IPS-15b (cell line): ENCODE measurements around the gene DCAF6.

Experiments
- H3K27me3 ChIP-seq: one replicate; pipeline ENCODE4 v1.6.1; 2013; ENCODE audit warnings: low read length; ENCODE audit not compliant: control insufficient read depth, insufficient read depth
- H3K36me3 ChIP-seq: one replicate; pipeline ENCODE4 v1.6.1; 2013; ENCODE audit warnings: low read length; ENCODE audit not compliant: control insufficient read depth, insufficient read depth
- H3K4me1 ChIP-seq: one replicate; pipeline ENCODE4 v1.6.1; 2013; ENCODE audit warnings: mild to moderate bottlenecking, low read length; ENCODE audit not compliant: control insufficient read depth, insufficient read depth
- H3K4me3 ChIP-seq: one replicate; pipeline ENCODE4 v1.5.1; 2013; ENCODE audit warnings: low read depth, low read length
- H3K9ac ChIP-seq: one replicate; pipeline ENCODE4 v1.6.1; 2013; ENCODE audit warnings: low read depth, mild to moderate bottlenecking, low read length
- H3K9me3 ChIP-seq: one replicate; pipeline ENCODE4 v1.6.1; 2013; ENCODE audit warnings: mild to moderate bottlenecking, low read length; ENCODE audit not compliant: control insufficient read depth, insufficient read depth

DCAF6 gene

DNA sequence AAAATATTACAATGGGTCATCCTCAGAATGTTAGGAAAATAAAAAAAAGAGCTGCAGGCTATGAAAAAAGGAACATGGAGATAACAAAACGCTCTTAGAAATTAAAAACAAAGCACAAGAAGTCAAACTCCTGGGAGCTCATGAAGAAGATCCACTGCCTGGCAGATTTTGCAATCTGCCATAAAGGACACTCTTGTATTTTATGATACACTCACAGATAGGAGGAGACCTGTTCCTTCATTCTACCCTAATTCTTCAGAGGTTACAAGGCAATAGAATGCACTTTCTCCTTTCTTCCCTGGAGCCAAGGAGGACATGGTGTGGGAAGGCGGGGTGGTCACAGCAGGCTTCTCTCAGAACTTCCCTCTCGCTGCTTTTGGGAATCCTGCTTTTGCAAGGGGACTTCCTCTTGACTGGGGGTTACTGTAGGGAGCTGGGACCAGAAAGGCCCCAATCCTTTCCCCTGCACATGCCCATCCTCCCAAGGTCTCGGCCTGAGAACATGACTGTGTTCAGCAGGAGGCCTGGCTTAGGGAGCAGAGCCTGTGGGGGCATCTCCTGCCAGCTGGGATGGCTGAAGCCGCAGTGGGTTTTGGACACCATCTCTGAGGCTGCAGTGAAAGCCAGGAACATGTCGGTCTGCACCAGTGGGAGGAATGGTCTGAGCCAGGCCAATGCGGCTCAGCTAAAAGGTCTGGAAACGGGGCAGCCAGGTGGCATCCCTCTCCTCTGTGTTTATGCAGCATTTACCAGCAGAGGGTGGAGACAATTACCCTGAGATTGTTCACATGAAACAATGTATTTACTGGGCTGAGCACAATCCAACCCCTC, 155.5 kb downstream of the DCAF6 start:
- H3K4me1 ChIP-seq = peaks cover 2% of the 10 kb centered on the region
- no peaks in the 10 kb centered on the region for H3K9me3 ChIP-seq
- no peaks in the 10 kb centered on the region for H3K27me3 ChIP-seq
- no peak overlapping the region for H3K4me3 ChIP-seq
- H3K36me3 ChIP-seq = peaks cover 2% of the 10 kb centered on the region
- H3K9ac ChIP-seq = no peak overlapping the region

DNA sequence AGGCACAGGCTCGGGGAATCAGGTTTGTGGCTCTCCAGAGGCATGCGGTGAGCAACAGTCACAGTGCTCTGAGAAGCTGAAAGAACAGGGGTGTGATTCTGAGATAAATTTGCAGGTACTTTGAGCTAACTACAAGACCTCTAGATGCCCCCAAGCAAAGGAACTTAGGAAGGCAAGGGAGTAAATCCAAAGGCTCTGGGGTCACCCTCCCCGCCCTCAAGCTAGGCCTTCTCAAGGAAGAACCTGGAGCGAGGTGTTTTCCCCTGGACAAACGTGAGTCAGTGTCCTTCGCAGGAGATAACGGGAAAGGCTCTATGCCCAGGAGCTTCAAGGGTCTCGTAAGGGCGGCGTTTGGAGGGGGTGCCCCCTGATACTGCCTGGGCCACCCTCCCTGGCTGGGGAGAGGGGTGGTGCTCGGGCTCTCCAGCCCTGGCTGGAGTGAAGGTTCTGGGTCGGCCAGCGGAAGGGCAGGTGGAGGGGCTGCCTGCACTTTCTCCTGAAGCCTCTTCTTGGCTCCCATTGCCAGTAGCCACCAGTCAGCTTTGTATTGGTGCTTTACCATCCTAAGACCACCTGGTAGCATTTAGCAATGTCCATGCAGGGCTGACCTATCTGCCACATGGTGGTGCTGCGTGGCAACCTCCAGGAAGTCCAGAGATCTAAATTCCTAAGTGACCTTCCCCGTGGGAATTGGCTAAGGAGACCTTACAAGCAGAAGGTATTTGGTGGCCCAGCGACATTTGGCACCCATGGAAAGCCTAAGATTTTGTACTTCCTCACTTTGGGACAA, 156.3 kb downstream of the DCAF6 start:
- no peaks in the 10 kb centered on the region for H3K9me3 ChIP-seq
- H3K9ac ChIP-seq = no peak overlapping the region
- H3K4me1 ChIP-seq = peaks cover 2% of the 10 kb centered on the region
- no peak overlapping the region for H3K4me3 ChIP-seq
- H3K27me3 ChIP-seq = no peaks in the 10 kb centered on the region
- H3K36me3 ChIP-seq = peaks cover 2% of the 10 kb centered on the region

DNA sequence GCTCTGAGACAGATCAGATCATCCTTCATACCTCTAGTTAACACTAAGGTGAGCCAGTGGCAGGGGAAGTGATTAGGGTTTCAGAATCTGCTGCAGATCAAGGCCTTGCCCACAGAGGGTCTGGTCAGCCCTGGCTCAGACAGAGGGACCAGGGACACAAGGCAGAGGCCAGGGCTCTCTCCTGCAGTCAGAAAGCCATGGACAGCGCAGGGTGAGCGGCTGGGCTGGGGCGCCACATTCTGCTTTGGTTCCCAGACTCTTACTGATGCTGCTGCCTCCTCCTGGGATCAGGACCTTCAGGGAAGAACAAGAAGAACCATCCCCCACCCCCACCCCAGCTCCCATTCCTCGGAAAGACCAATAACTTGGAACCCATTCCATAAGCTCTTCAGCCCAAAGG, 157.1 kb downstream of the DCAF6 start:
- Histone ChIP-seq H3K9ac (no peak overlapping the region), H3K27me3 (no peaks in the 10 kb centered on the region), H3K4me1 (peaks cover 2% of the 10 kb centered on the region), H3K36me3 (peaks cover 2% of the 10 kb centered on the region), H3K4me3 (no peak overlapping the region), H3K9me3 (no peaks in the 10 kb centered on the region)

DNA sequence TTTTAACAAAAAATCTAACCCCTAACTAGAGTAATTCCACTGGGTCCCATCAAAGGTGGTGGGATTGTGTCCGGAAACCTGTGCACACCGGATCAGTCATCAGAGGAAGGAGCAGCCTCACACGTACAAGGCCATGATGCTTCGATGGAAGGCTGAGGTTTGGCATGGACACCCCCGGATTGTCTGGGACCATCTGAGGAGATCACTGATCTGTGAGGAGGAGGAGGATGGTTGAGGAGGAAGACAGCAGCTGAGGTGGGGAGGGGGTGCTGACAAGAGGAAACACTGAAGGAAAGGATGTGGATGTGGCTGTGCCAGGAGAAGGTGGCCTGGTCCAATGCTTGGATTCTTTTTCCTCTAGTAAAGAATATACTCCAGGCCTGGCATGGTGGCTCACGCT, 159.0 kb downstream of the DCAF6 start:
- no peak overlapping the region for H3K9ac ChIP-seq
- no peak overlapping the region for H3K4me3 ChIP-seq
- H3K4me1 ChIP-seq = peaks cover 2% of the 10 kb centered on the region
- H3K36me3 ChIP-seq = peaks cover 2% of the 10 kb centered on the region
- H3K27me3 ChIP-seq = no peaks in the 10 kb centered on the region
- H3K9me3 ChIP-seq = no peaks in the 10 kb centered on the region

DNA sequence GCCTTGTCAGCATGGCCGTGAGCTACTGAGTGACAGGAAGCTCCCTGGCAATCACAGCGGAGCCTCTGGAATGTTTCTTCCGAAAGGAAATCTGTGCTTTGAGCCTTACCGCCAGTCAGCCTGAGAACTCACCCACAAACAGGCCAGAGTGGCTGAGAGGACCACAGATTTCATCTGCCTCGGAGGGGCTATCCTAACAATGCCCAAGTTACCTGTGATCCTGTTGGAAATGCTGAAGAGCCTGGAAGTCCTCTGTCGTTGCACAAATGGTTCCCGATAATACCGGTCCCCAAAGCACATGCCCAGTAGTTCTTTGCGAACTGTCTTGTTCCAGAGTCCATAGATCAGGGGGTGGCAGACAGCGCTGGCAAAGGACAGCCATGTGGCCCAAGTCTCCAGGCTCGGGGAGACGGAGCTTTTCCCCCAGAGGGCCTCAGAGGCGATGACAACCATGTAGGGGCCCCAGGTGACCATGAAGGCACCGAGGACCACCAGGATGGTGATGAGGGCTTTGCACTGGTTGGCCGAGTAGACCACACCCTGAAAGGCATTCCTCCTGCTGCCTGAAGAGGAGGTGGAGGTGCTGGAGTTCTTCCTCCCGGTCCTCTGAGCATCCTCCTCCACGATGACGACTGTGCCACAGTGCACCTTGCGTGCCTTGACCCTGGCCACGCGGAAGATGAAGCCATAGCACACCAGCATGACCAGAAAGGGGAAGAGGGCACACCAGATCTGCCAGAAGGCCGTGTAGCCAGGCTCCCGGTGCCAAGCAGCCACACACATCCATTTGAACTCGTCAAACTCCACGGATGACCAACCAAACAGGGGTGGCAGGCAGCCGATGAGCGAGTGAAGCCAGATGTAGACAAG, 160.0 kb downstream of the DCAF6 start:
- peaks cover 2% of the 10 kb centered on the region for H3K4me1 ChIP-seq
- no peaks in the 10 kb centered on the region for H3K9me3 ChIP-seq
- H3K36me3 ChIP-seq = peaks cover 2% of the 10 kb centered on the region
- no peaks in the 10 kb centered on the region for H3K27me3 ChIP-seq
- H3K4me3 ChIP-seq = no peak overlapping the region
- H3K9ac ChIP-seq = no peak overlapping the region

DNA sequence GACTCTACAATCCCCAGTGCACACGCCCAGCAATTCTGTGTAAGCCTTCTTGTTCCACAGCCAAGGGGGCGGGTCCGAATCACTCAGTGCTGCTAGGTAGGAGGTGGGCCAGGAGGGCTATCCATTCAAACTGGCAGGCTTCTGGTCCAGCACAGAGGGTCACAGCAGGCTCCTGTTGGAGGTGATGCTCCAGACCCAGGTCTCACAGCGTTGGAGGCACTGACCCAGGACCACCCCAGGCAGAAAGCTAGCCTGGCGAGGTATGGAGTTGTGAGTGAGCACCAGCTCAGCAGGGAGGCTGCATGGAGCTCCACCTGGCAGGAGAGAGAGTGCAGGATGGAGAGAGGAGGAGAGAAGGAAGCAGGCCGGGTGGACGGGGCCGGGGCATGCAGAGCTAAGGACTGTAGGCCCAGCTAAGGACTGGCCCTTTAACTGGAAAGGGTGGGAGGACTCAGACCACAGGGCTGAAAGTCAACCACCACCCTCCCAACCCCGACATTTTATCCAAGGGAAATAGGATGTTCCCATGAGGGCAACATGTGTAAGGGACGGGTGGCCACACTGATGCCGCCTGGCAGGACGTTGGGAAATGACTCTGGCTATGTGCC, 161.5 kb downstream of the DCAF6 start:
- Histone ChIP-seq H3K4me3 (no peak overlapping the region), H3K9me3 (no peaks in the 10 kb centered on the region), H3K27me3 (no peaks in the 10 kb centered on the region), H3K4me1 (no peaks in the 10 kb centered on the region), H3K9ac (no peak overlapping the region), H3K36me3 (peaks cover 2% of the 10 kb centered on the region)

DNA sequence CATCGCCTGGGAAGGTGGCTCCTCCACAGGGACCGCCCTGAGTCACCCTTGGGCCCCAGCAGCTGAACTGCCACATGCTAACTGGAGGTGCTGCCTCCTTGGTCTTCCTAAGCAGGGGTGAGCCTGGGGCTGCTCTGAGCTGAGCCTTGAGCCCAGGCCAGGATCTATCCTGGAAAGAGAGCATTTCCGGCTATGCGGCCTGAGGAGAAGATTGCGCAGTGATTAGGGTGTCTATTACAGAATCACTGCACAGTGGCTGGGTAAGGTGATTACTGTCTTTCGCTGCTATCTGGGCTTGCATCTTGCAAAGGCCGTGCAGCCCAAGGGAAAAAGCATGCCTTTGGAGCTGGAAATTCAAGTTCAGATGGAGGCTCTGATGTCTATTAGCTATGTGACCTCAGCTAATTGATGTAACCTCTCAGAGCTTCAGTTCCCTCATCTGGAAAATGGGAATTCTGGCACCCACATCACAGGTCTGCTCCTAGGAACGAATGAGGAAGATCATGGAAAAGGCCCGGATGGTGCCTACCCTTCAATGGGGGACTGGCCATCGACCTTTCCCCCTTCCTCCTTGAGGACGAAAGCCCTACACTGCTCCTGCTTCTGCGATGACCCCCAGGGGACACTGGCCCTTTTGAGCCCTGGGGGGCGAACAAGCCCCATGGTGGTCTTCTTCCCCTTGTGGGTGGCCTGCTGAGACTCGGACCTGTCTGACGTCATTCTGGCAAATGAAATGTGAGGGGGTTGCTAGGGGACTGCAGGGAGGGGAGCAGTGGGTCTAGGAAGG, 162.2 kb downstream of the DCAF6 start:
- H3K27me3 ChIP-seq = no peaks in the 10 kb centered on the region
- no peak overlapping the region for H3K4me3 ChIP-seq
- no peaks in the 10 kb centered on the region for H3K4me1 ChIP-seq
- H3K36me3 ChIP-seq = peaks cover 2% of the 10 kb centered on the region
- H3K9ac ChIP-seq = no peak overlapping the region
- no peaks in the 10 kb centered on the region for H3K9me3 ChIP-seq

DNA sequence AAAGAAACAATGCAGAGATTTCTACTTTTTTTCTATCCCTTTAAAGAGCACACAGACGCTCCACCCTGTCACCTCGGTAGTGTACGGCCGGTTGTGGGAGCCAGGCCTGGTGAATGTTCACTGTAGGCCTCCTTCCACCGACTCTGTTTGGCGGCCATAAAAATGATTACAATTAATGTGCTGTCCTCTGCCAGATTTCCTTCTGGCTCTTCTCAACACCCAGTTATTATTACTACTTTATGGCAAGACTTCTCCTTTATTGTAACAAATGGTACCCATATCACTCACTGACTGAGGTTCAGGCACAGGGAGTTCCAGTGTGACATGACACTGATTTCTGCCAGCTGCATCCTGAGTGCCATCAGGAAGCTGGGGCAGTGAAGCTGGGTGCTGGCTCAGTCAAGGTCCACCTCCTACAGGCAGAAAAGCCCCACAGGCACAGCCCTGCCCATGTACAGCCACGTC, 162.9 kb downstream of the DCAF6 start:
- H3K36me3 ChIP-seq = peaks cover 2% of the 10 kb centered on the region
- no peak overlapping the region for H3K4me3 ChIP-seq
- H3K4me1 ChIP-seq = no peaks in the 10 kb centered on the region
- H3K9me3 ChIP-seq = no peaks in the 10 kb centered on the region
- H3K9ac ChIP-seq = no peak overlapping the region
- H3K27me3 ChIP-seq = no peaks in the 10 kb centered on the region

DNA sequence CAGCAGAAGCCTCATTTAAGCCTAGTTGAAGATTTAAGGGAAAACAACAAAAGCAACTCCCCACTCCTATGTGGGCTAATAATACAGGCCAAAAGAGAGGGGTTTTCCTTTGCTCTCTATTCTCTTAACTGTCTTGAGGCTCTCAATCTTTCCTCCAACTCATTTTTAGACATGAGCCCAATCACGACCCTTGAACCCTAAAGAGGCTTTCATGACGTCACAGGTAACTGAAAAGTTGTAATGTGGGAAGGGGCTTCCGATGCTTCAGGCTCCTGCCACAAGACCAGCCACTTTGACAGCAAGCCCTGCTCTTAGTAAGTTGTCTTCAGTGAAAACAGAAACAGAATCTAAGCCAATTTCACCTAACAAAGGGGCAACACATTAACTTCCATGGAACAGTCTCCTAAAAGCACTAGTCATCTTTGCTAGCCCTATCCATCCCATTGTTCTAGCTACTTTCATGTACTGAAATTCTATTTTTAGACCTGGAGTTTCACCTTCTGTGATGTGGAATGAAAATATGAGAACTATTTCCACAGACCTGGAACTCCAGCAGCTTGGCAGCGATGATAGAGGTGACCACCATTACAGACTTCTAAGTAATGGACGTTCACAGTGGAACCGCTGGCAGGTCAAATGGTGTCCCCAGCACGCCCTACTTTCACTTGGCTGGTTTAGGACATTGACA, 164.0 kb downstream of the DCAF6 start:
- Histone ChIP-seq H3K36me3 (peaks cover 2% of the 10 kb centered on the region), H3K9me3 (no peaks in the 10 kb centered on the region), H3K9ac (no peak overlapping the region), H3K27me3 (no peaks in the 10 kb centered on the region), H3K4me1 (no peaks in the 10 kb centered on the region), H3K4me3 (no peak overlapping the region)

DNA sequence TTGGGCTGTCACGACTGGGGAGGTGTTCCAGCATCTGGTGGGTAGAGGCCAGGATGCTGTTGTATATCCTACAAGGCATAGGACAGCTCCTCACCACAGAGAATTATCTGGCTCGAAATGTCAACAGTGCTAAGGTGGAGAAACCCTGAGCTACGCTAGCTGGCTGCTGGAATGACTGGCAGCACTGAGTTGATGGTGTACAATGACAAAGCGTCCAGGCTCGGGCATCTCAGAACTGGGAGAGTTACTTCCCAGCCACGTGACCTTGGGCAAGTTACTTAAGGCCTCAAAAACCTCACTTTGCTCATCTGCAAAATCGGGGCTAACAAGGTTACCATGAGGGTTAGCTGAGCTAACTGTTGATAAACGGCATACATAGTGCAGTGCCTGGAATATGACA, 164.9 kb downstream of the DCAF6 start:
- no peaks in the 10 kb centered on the region for H3K27me3 ChIP-seq
- peaks cover 2% of the 10 kb centered on the region for H3K36me3 ChIP-seq
- no peak overlapping the region for H3K4me3 ChIP-seq
- no peaks in the 10 kb centered on the region for H3K9me3 ChIP-seq
- no peak overlapping the region for H3K9ac ChIP-seq
- no peaks in the 10 kb centered on the region for H3K4me1 ChIP-seq
